ENCODE results near the gene EEF1AKMT3. TPM values are rescaled to one million over a fixed set of nuclear protein-coding genes. Genes with fewer than 3 reads are reported as not detected.

EEF1AKMT3 gene
- total RNA-seq, 1 donor from 2014 or later, result 2.1 TPM

GRCh38 chr12:57736741-57737466 is 35.5 kb upstream of the EEF1AKMT3 start:
- peak overlapping the region; percentile 9 to 60 for H3K4me3 ChIP-seq
- no peaks in the 10 kb centered on the region for H3K9me3 ChIP-seq
- TF ChIP-seq, protein P1, sequence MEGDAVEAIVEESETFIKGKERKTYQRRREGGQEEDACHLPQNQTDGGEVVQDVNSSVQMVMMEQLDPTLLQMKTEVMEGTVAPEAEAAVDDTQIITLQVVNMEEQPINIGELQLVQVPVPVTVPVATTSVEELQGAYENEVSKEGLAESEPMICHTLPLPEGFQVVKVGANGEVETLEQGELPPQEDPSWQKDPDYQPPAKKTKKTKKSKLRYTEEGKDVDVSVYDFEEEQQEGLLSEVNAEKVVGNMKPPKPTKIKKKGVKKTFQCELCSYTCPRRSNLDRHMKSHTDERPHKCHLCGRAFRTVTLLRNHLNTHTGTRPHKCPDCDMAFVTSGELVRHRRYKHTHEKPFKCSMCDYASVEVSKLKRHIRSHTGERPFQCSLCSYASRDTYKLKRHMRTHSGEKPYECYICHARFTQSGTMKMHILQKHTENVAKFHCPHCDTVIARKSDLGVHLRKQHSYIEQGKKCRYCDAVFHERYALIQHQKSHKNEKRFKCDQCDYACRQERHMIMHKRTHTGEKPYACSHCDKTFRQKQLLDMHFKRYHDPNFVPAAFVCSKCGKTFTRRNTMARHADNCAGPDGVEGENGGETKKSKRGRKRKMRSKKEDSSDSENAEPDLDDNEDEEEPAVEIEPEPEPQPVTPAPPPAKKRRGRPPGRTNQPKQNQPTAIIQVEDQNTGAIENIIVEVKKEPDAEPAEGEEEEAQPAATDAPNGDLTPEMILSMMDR (IDR thresholded peaks at IDR 0.05), result no peak
- DNase-seq (ENCODE audit: low spot score in 2 of 2), result no peak
- no peaks in the 10 kb centered on the region for H3K36me3 ChIP-seq
- H3K4me1 ChIP-seq, result peaks cover 24% of the 10 kb centered on the region in 2 donors
- H3K27ac ChIP-seq, result no peak overlapping the region
- H3K27me3 ChIP-seq, result peaks cover 33% of the 10 kb centered on the region
- intact Hi-C loops (cut with DNase I), result no loop called here

DNA sequence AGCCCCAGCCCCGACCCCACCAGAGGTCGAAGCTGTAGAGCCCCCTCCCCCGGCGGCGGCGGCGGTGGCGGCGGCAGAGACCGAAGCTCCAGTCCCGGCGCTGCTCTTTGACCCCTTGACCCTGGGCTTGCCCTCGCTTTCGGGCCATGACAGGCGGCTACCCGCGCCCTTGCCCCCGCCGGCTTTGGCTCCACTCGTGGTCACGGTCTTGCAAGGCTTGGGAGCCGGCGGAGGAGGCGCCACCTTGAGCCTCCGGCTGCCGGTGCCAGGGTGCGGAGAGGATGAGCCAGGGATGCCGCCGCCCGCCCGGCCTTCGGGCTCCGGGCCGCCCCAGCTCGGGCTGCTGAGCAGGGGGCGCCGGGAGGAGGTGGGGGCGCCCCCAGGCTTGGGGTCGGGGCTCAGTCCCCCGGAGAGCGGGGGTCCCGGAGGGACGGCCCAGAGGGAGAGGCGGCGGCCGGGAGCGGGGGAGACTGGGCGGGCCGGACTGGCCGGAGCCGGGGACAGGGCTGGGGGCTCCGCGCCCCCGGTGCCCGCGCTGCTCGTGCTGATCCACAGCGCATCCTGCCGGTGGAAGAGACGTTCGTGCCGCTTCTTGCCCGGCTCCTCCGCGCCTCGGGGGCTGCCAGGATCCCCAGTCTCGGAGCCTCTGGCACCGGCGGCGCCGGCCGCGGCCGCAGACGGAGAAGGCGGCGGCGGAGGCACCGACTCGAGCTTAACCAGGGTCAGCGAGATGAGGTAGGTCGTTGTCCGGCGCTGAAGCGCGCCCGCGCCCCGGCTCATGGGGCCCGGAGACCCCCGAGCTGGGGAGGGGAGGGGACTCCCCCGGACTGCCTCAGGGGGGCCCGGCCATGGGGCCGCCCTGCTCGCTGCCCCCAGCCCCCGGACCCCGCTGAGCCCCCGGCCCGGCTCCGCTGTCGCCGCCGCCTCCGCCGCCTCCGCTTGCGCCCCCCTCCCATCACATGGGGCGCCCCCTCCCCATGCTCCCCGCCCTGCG is 34.6 kb upstream of the EEF1AKMT3 start:
- TF ChIP-seq, protein P1 (IDR thresholded peaks at IDR 0.05), result peak; percentile 14 to 35 (median 17)
- Histone ChIP-seq H3K27ac (no peak overlapping the region), H3K4me1 (peaks cover 24% of the 10 kb centered on the region in 2 donors), H3K27me3 (peaks cover 33% of the 10 kb centered on the region), H3K4me3 (peak overlapping the region; percentile 34 to 60), H3K9me3 (no peaks in the 10 kb centered on the region), H3K36me3 (no peaks in the 10 kb centered on the region)
- no peak for DNase-seq (ENCODE audit: low spot score in 2 of 2)
- intact Hi-C loops (cut with DNase I), result no loop called here

- DNase-seq (ENCODE audit: low spot score in 2 of 2), result no peak
- no peak within 1 kb of the TSS for H3K27ac ChIP-seq
- no peaks in the 10 kb centered on the region for H3K36me3 ChIP-seq
- H3K27me3 ChIP-seq, result peaks cover 33% of the 10 kb centered on the region
- H3K4me3 ChIP-seq, result peak within 1 kb of the TSS; percentile 34 to 60
- H3K4me1 ChIP-seq, result peaks cover 24% of the 10 kb centered on the region in 2 donors
- H3K9me3 ChIP-seq, result no peaks in the 10 kb centered on the region
- intact Hi-C loops (cut with DNase I), result no loop called here
- TF ChIP-seq, protein P1 (IDR thresholded peaks at IDR 0.05), result no peak
These were observed 33.7 kb upstream of the EEF1AKMT3 start, which contains the start of gene AGAP2 for GRCh38 chr12:57738661-57739237. TSS of gene AGAP2 (minus strand) at chr12:57738742. CDS start at chr12:57738246, 496 bp downstream.

DNA sequence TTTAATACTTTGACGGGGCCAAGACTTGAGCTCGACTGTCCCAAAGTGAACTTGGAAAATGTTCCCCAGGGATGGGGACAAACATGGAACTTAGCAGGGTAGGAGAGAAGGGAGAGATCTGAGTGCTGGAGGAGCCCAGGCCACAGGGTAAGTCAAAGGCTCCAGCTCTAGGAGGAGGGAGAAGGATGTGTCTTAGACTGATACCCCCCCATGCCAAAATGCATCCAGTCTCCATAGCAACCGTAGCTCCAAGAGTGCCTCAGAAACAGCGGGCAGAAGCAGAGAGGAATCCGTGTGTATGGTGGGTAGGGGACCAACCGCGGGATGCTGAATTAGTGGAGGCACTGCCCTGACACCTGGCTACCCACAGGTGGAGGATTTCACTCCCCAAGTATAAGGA is 33.0 kb upstream of the EEF1AKMT3 start:
- Histone ChIP-seq H3K4me3 (no peak overlapping the region), H3K27me3 (peaks cover 33% of the 10 kb centered on the region), H3K4me1 (peaks cover 24 to 26% of the 10 kb centered on the region in 2 donors), H3K27ac (no peak overlapping the region), H3K9me3 (no peaks in the 10 kb centered on the region), H3K36me3 (no peaks in the 10 kb centered on the region)
- intact Hi-C loops (cut with DNase I), result no loop called here
- TF ChIP-seq, protein P1 (IDR thresholded peaks at IDR 0.05), result no peak
- no peak for DNase-seq (ENCODE audit: low spot score in 2 of 2)

DNA sequence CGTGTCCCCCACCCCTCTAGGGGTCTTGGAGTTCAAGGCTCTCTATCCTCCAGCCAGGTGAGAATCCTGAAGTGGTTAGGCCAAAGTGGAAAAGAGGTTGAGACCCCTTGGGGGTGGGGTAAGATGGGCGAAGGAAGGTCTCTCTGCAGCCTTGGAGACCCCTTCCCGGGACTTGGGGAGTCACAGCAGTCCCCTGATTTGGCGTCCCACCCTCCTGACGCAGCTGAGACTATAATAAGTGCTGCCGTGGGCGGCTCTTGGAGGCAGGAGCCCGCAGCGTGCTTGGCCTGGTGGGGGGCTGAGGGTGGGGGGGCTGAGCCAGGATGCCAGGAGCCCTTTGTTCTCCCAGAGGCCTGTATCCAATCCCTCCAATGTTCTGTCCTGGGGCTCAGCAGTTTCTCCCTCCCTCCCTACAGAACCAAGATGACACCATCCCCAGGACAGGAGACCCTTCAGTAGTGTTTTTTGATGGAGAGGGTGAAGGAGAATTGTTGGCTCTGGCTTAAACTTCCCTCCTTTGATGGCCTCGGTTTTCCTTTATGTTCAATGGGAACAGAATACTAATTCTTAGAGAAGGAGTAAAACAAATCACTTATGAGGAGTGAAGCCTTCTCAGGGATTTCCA is 32.4 kb upstream of the EEF1AKMT3 start:
- Histone ChIP-seq H3K4me1 (peaks cover 24 to 26% of the 10 kb centered on the region in 2 donors), H3K9me3 (no peaks in the 10 kb centered on the region), H3K27me3 (peaks cover 33% of the 10 kb centered on the region), H3K36me3 (no peaks in the 10 kb centered on the region), H3K27ac (no peak overlapping the region), H3K4me3 (no peak overlapping the region)
- TF ChIP-seq, protein P1 (IDR thresholded peaks at IDR 0.05), result no peak
- intact Hi-C loops (cut with DNase I), result no loop called here
- DNase-seq (ENCODE audit: low spot score in 2 of 2), result no peak

All from ascending aorta (tissue), 2 donors.